ENCODE measurements around the gene CPVL.
A peak's percentile ranks its signal among the peaks of the same experiment; 100 is the strongest.

The CPVL gene

DNA sequence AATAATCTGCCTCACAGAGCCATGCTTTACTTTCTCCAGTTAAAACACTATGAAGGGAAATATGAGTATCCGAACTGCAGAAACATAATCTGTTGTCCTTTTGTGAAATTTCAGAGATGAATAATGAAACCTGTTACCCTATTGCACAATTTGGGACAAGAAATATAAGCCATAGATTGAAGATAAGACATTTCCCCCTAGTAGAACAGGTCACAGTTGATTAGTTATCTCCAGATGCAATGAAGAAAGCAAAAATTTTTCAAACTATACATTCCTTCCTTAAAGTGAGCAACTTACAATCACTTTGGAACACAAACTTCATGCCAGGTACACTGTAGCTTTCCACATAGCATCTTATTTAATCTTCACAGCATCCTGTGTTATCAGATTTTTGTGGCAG lies 46.0 kb upstream of the CPVL start:
- Histone ChIP-seq H3K27ac (ENCODE audit: low read depth, low read length) (no peak overlapping the region), H3K23ac (ENCODE audit: low read length) (no peak overlapping the region), H3K27me3 (ENCODE audit: insufficient read depth, low read length, poor library complexity) (peaks cover 9% of the 10 kb centered on the region), H3K79me1 (ENCODE audit: low read length) (no peaks in the 10 kb centered on the region), H3K36me3 (ENCODE audit: control insufficient read depth, insufficient read depth, low read length) (no peaks in the 10 kb centered on the region), H2AK5ac (ENCODE audit: low read length) (no peak overlapping the region), H3K4ac (ENCODE audit: low read depth, low read length) (no peak overlapping the region), H3K79me2 (ENCODE audit: control insufficient read depth, insufficient read depth, low read length) (no peaks in the 10 kb centered on the region), H2BK15ac (replicated peaks; ENCODE audit: low read depth) (no peak overlapping the region), H4K5ac (ENCODE audit: low read length) (no peak overlapping the region), H3K4me1 (ENCODE audit: control insufficient read depth, low read depth, low read length) (peaks cover 12% of the 10 kb centered on the region), H2BK120ac (ENCODE audit: low read depth, low read length) (no peak overlapping the region), H3K9ac (ENCODE audit: low read length) (no peak overlapping the region), H3K4me2 (ENCODE audit: low read length) (no peak overlapping the region), H4K8ac (ENCODE audit: low read depth, low read length) (no peak overlapping the region), H3K56ac (ENCODE audit: low read length) (no peak overlapping the region), H3K18ac (ENCODE audit: low read length) (no peak overlapping the region), H3K4me3 (ENCODE audit: low read length) (no peak overlapping the region), H2BK5ac (ENCODE audit: low read length) (no peak overlapping the region)
- DNase-seq = no peak
- no CpG with 5 or more reads among the region's 1 CpG for WGBS (ENCODE audit: extremely low coverage, insufficient coverage, low lambda C conversion rate)

- no peak overlapping the region for H2BK120ac ChIP-seq (ENCODE audit: low read depth, low read length)
- no peak overlapping the region for H2AK5ac ChIP-seq (ENCODE audit: low read length)
- peak overlapping the region; percentile 10 for H3K18ac ChIP-seq (ENCODE audit: low read length)
- H3K4me3 ChIP-seq (ENCODE audit: low read length) = no peak overlapping the region
- H3K79me1 ChIP-seq (ENCODE audit: low read length) = no peaks in the 10 kb centered on the region
- H3K79me2 ChIP-seq (ENCODE audit: control insufficient read depth, insufficient read depth, low read length) = no peaks in the 10 kb centered on the region
- no peak overlapping the region for H4K5ac ChIP-seq (ENCODE audit: low read length)
- no peak overlapping the region for H3K23ac ChIP-seq (ENCODE audit: low read length)
- peak; percentile 59 for DNase-seq
- H3K4me1 ChIP-seq (ENCODE audit: control insufficient read depth, low read depth, low read length) = peaks cover 4% of the 10 kb centered on the region
- H3K27ac ChIP-seq (ENCODE audit: low read depth, low read length) = no peak overlapping the region
- WGBS (ENCODE audit: extremely low coverage, insufficient coverage, low lambda C conversion rate) = no CpG with 5 or more reads among the region's 5 CpGs
- no peak overlapping the region for H2BK15ac ChIP-seq (replicated peaks; ENCODE audit: low read depth)
- H2BK5ac ChIP-seq (ENCODE audit: low read length) = no peak overlapping the region
- no peaks in the 10 kb centered on the region for H3K36me3 ChIP-seq (ENCODE audit: control insufficient read depth, insufficient read depth, low read length)
- no peak overlapping the region for H3K56ac ChIP-seq (ENCODE audit: low read length)
- H4K8ac ChIP-seq (ENCODE audit: low read depth, low read length) = no peak overlapping the region
- H3K4me2 ChIP-seq (ENCODE audit: low read length) = no peak overlapping the region
- peaks cover 3% of the 10 kb centered on the region for H3K27me3 ChIP-seq (ENCODE audit: insufficient read depth, low read length, poor library complexity)
- H3K4ac ChIP-seq (ENCODE audit: low read depth, low read length) = no peak overlapping the region
- peak overlapping the region; percentile 5 for H3K9ac ChIP-seq (ENCODE audit: low read length)
These were observed 44.2 kb upstream of the CPVL start for GRCh38 chr7:29190349-29191045.

GRCh38 chr7:29189743-29190201 lies 43.4 kb upstream of the CPVL start:
- Histone ChIP-seq H2BK120ac (ENCODE audit: low read depth, low read length) (no peak overlapping the region), H3K79me1 (ENCODE audit: low read length) (no peaks in the 10 kb centered on the region), H3K4me3 (ENCODE audit: low read length) (no peak overlapping the region), H4K5ac (ENCODE audit: low read length) (no peak overlapping the region), H3K36me3 (ENCODE audit: control insufficient read depth, insufficient read depth, low read length) (no peaks in the 10 kb centered on the region), H3K4ac (ENCODE audit: low read depth, low read length) (no peak overlapping the region), H3K18ac (ENCODE audit: low read length) (no peak overlapping the region), H4K8ac (ENCODE audit: low read depth, low read length) (no peak overlapping the region), H3K9ac (ENCODE audit: low read length) (no peak overlapping the region), H3K79me2 (ENCODE audit: control insufficient read depth, insufficient read depth, low read length) (no peaks in the 10 kb centered on the region), H2AK5ac (ENCODE audit: low read length) (no peak overlapping the region), H3K56ac (ENCODE audit: low read length) (no peak overlapping the region), H3K27me3 (ENCODE audit: insufficient read depth, low read length, poor library complexity) (no peaks in the 10 kb centered on the region), H2BK5ac (ENCODE audit: low read length) (no peak overlapping the region), H3K4me2 (ENCODE audit: low read length) (peak overlapping the region; percentile 9), H3K4me1 (ENCODE audit: control insufficient read depth, low read depth, low read length) (peaks cover 4% of the 10 kb centered on the region), H3K23ac (ENCODE audit: low read length) (no peak overlapping the region), H2BK15ac (replicated peaks; ENCODE audit: low read depth) (no peak overlapping the region), H3K27ac (ENCODE audit: low read depth, low read length) (no peak overlapping the region)
- peak; percentile 97 for DNase-seq
- WGBS (ENCODE audit: extremely low coverage, insufficient coverage, low lambda C conversion rate) = no CpG with 5 or more reads among the region's 16 CpGs

GRCh38 chr7:29185613-29186012 lies 39.3 kb upstream of the CPVL start:
- no peaks in the 10 kb centered on the region for H3K27me3 ChIP-seq (ENCODE audit: insufficient read depth, low read length, poor library complexity)
- H3K4me1 ChIP-seq (ENCODE audit: control insufficient read depth, low read depth, low read length) = no peaks in the 10 kb centered on the region
- no peak overlapping the region for H2BK15ac ChIP-seq (replicated peaks; ENCODE audit: low read depth)
- no peak for DNase-seq
- H3K79me1 ChIP-seq (ENCODE audit: low read length) = no peaks in the 10 kb centered on the region
- no peak overlapping the region for H3K27ac ChIP-seq (ENCODE audit: low read depth, low read length)
- no peak overlapping the region for H3K56ac ChIP-seq (ENCODE audit: low read length)
- no peak overlapping the region for H4K8ac ChIP-seq (ENCODE audit: low read depth, low read length)
- no peak overlapping the region for H3K9ac ChIP-seq (ENCODE audit: low read length)
- no peak overlapping the region for H2BK5ac ChIP-seq (ENCODE audit: low read length)
- H2BK120ac ChIP-seq (ENCODE audit: low read depth, low read length) = no peak overlapping the region
- no CpG with 5 or more reads among the region's 6 CpGs for WGBS (ENCODE audit: extremely low coverage, insufficient coverage, low lambda C conversion rate)
- no peak overlapping the region for H3K4me3 ChIP-seq (ENCODE audit: low read length)
- H3K4me2 ChIP-seq (ENCODE audit: low read length) = no peak overlapping the region
- H3K4ac ChIP-seq (ENCODE audit: low read depth, low read length) = no peak overlapping the region
- H4K5ac ChIP-seq (ENCODE audit: low read length) = no peak overlapping the region
- no peaks in the 10 kb centered on the region for H3K79me2 ChIP-seq (ENCODE audit: control insufficient read depth, insufficient read depth, low read length)
- H3K23ac ChIP-seq (ENCODE audit: low read length) = no peak overlapping the region
- no peaks in the 10 kb centered on the region for H3K36me3 ChIP-seq (ENCODE audit: control insufficient read depth, insufficient read depth, low read length)
- H2AK5ac ChIP-seq (ENCODE audit: low read length) = no peak overlapping the region
- H3K18ac ChIP-seq (ENCODE audit: low read length) = no peak overlapping the region

DNA sequence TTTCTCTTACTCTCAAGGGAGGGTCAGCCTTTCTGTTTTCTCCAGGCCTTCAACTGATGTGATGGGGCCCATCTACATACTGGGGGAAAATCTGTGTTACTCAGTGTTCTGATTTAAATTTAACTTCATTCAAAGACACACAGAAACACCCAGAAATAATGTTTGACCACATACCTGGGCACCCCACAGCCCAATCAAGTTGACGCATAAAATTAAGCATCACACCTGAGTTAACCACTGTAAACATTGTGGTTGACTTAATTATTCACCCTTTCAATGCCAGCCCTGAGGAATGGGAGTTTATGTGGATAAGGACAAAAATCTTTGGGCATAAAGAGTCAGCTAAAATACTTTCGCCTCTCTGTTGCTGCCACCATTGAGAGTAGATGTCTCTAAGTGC lies 38.3 kb upstream of the CPVL start:
- Histone ChIP-seq H4K8ac (ENCODE audit: low read depth, low read length) (no peak overlapping the region), H3K23ac (ENCODE audit: low read length) (no peak overlapping the region), H3K27me3 (ENCODE audit: insufficient read depth, low read length, poor library complexity) (no peaks in the 10 kb centered on the region), H2BK5ac (ENCODE audit: low read length) (no peak overlapping the region), H3K27ac (ENCODE audit: low read depth, low read length) (no peak overlapping the region), H3K36me3 (ENCODE audit: control insufficient read depth, insufficient read depth, low read length) (no peaks in the 10 kb centered on the region), H2BK120ac (ENCODE audit: low read depth, low read length) (no peak overlapping the region), H4K5ac (ENCODE audit: low read length) (no peak overlapping the region), H3K4ac (ENCODE audit: low read depth, low read length) (no peak overlapping the region), H3K9ac (ENCODE audit: low read length) (no peak overlapping the region), H3K18ac (ENCODE audit: low read length) (no peak overlapping the region), H3K79me1 (ENCODE audit: low read length) (no peaks in the 10 kb centered on the region), H2BK15ac (replicated peaks; ENCODE audit: low read depth) (no peak overlapping the region), H3K4me1 (ENCODE audit: control insufficient read depth, low read depth, low read length) (no peaks in the 10 kb centered on the region), H2AK5ac (ENCODE audit: low read length) (no peak overlapping the region), H3K79me2 (ENCODE audit: control insufficient read depth, insufficient read depth, low read length) (no peaks in the 10 kb centered on the region), H3K56ac (ENCODE audit: low read length) (no peak overlapping the region), H3K4me2 (ENCODE audit: low read length) (no peak overlapping the region), H3K4me3 (ENCODE audit: low read length) (no peak overlapping the region)
- DNase-seq = no peak
- no CpG with 5 or more reads among the region's 2 CpGs for WGBS (ENCODE audit: extremely low coverage, insufficient coverage, low lambda C conversion rate)

GRCh38 chr7:29179115-29179514 lies 32.8 kb upstream of the CPVL start:
- Histone ChIP-seq H3K27me3 (ENCODE audit: insufficient read depth, low read length, poor library complexity) (no peaks in the 10 kb centered on the region), H3K9ac (ENCODE audit: low read length) (no peak overlapping the region), H3K4me3 (ENCODE audit: low read length) (no peak overlapping the region), H2BK5ac (ENCODE audit: low read length) (no peak overlapping the region), H4K8ac (ENCODE audit: low read depth, low read length) (no peak overlapping the region), H3K23ac (ENCODE audit: low read length) (no peak overlapping the region), H3K79me2 (ENCODE audit: control insufficient read depth, insufficient read depth, low read length) (no peaks in the 10 kb centered on the region), H2BK120ac (ENCODE audit: low read depth, low read length) (no peak overlapping the region), H3K18ac (ENCODE audit: low read length) (no peak overlapping the region), H3K4me1 (ENCODE audit: control insufficient read depth, low read depth, low read length) (no peaks in the 10 kb centered on the region), H3K36me3 (ENCODE audit: control insufficient read depth, insufficient read depth, low read length) (no peaks in the 10 kb centered on the region), H2BK15ac (replicated peaks; ENCODE audit: low read depth) (no peak overlapping the region), H3K79me1 (ENCODE audit: low read length) (no peaks in the 10 kb centered on the region), H3K56ac (ENCODE audit: low read length) (no peak overlapping the region), H4K5ac (ENCODE audit: low read length) (no peak overlapping the region), H3K4ac (ENCODE audit: low read depth, low read length) (no peak overlapping the region), H3K27ac (ENCODE audit: low read depth, low read length) (no peak overlapping the region), H2AK5ac (ENCODE audit: low read length) (no peak overlapping the region), H3K4me2 (ENCODE audit: low read length) (no peak overlapping the region)
- WGBS (ENCODE audit: extremely low coverage, insufficient coverage, low lambda C conversion rate) = no CpG with 5 or more reads among the region's 1 CpG
- DNase-seq = no peak

All from mesendoderm (in vitro differentiated cells).